ENCODE measurements around the gene DDX3X.

- TF ChIP-seq CTCF (conservative IDR thresholded peaks at IDR 0.05 in 1 of 2, IDR thresholded peaks at IDR 0.05 in 1 of 2; ENCODE audit: low read depth in 1 of 2, low read length in 2 of 2) (no peak), EZH2 (IDR thresholded peaks at IDR 0.05; ENCODE audit: low read length, missing control alignments) (no peak)
Observed at GRCh38 chrX:41412261-41413081, 78.5 kb downstream of the DDX3X start.

Measured in fibroblast of lung (primary cell).